ENCODE data around the gene CDK6.

The CDK6 gene

DNA sequence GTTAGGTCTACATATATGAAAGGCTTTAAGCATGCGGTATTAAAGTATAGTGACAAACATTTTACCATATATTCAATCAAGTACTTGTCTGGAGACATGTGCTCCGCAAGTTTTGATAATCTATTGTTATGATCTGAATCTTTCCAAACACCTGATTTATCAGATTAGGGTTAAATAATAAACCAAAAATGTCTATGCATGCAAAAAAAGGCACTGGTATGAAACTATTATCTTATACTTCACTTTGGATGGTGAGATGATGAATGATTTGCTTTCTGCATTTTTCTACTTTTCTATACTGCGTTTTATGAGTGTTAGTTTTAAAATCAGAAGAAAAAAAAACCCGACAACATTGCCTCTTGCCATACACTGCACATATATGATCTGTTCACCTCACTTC lies 208.4 kb downstream of the CDK6 start:
- Histone ChIP-seq H3K9ac (ENCODE audit: low read depth, low read length) (no peak overlapping the region), H3K27ac (ENCODE audit: low read length) (peak overlapping the region; percentile 52; the same call in 1 of the 2 replicates), H3K27me3 (ENCODE audit: insufficient read depth, low read length, poor library complexity) (no peaks in the 10 kb centered on the region), H2AFZ (ENCODE audit: low read depth, low read length) (no peak overlapping the region), H3K4me3 (ENCODE audit: low read depth in 1 of 2, low read length in 2 of 2) (no peak overlapping the region), H3K9me3 (ENCODE audit: insufficient read depth, low read length, severe bottlenecking) (no peaks in the 10 kb centered on the region), H3K79me2 (ENCODE audit: insufficient read depth, low read length) (peaks cover 100% of the 10 kb centered on the region), H3K4me2 (ENCODE audit: insufficient read depth, low read length) (no peak overlapping the region), H4K20me1 (ENCODE audit: insufficient read depth, low read length) (no peaks in the 10 kb centered on the region), H3K4me1 (ENCODE audit: insufficient read depth, low read length) (peaks cover 90% of the 10 kb centered on the region), H3K36me3 (ENCODE audit: insufficient read depth, low read length) (peaks cover 80% of the 10 kb centered on the region)
- no peak for TF ChIP-seq EZH2 (IDR thresholded peaks at IDR 0.05; ENCODE audit: borderline replicate concordance, low read depth, low read length, severe bottlenecking)
- TF ChIP-seq, protein P1, sequence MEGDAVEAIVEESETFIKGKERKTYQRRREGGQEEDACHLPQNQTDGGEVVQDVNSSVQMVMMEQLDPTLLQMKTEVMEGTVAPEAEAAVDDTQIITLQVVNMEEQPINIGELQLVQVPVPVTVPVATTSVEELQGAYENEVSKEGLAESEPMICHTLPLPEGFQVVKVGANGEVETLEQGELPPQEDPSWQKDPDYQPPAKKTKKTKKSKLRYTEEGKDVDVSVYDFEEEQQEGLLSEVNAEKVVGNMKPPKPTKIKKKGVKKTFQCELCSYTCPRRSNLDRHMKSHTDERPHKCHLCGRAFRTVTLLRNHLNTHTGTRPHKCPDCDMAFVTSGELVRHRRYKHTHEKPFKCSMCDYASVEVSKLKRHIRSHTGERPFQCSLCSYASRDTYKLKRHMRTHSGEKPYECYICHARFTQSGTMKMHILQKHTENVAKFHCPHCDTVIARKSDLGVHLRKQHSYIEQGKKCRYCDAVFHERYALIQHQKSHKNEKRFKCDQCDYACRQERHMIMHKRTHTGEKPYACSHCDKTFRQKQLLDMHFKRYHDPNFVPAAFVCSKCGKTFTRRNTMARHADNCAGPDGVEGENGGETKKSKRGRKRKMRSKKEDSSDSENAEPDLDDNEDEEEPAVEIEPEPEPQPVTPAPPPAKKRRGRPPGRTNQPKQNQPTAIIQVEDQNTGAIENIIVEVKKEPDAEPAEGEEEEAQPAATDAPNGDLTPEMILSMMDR (IDR thresholded peaks at IDR 0.05; ENCODE audit: borderline replicate concordance, extremely low read depth, low read length, poor library complexity, severe bottlenecking) = no peak
- DNase-seq (no peak), ATAC-seq (ENCODE audit: insufficient read depth, low read depth) (no peak)

DNA sequence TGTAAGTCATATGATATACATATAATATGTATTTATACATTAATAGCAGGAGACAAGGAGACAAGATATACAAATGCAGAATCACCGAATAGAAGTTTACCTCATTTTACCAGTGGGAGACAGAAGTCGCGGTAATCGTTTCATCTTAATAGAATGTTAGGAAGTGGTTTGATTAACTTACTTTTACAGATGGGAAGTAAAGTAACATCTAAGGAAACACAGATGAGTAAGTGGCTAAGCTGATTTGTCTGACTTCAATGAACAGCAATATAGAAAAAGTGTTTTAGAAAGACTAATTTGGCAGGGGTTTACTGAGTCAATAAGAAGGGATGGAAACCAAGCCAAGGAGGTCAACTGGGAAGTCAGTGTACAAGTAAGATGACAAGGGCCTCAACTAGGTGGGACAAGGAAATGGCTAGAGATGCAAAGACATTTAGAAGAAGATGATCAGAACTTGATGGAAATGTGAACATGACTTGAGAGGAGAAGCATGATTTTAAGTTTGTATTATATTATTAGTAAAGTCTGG lies 210.0 kb downstream of the CDK6 start:
- DNase-seq = no peak

DNA sequence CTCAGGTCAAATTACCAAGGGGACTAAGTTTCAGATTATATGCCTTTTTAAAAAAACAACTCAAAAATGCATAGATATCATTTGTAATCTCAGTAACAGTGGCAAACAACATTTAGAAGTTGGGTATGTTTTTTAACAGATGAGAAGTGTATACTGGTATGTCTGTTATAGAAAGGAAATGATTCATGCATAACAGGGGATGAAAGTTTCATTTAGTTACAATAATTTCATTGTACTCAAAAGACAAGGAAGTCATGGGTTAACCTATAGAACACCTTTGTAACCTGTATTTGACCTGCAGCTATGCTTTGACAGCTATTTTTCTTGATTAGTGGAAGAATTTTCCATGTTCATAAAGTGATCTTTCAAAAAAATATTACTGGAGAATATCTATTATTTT lies 210.8 kb downstream of the CDK6 start:
- Histone ChIP-seq H3K79me2 (ENCODE audit: insufficient read depth, low read length) (peaks cover 100% of the 10 kb centered on the region), H3K9ac (ENCODE audit: low read depth, low read length) (peak overlapping the region; percentile 13; the same call in 1 of the 2 replicates), H2AFZ (ENCODE audit: low read depth, low read length) (no peak overlapping the region), H4K20me1 (ENCODE audit: insufficient read depth, low read length) (no peaks in the 10 kb centered on the region), H3K27me3 (ENCODE audit: insufficient read depth, low read length, poor library complexity) (no peaks in the 10 kb centered on the region), H3K4me2 (ENCODE audit: insufficient read depth, low read length) (no peak overlapping the region), H3K4me1 (ENCODE audit: insufficient read depth, low read length) (peaks cover 91% of the 10 kb centered on the region), H3K27ac (ENCODE audit: low read length) (peak overlapping the region; percentile 80), H3K36me3 (ENCODE audit: insufficient read depth, low read length) (peaks cover 84% of the 10 kb centered on the region), H3K4me3 (ENCODE audit: low read depth in 1 of 2, low read length in 2 of 2) (no peak overlapping the region), H3K9me3 (ENCODE audit: insufficient read depth, low read length, severe bottlenecking) (no peaks in the 10 kb centered on the region)
- ATAC-seq (ENCODE audit: insufficient read depth, low read depth) = no peak
- no peak for DNase-seq
- TF ChIP-seq, protein P1 (IDR thresholded peaks at IDR 0.05; ENCODE audit: borderline replicate concordance, extremely low read depth, low read length, poor library complexity, severe bottlenecking) = no peak
- TF ChIP-seq EZH2 (IDR thresholded peaks at IDR 0.05; ENCODE audit: borderline replicate concordance, low read depth, low read length, severe bottlenecking) = no peak

More for the DNA sequence above, 210.0 kb downstream of the CDK6 start:
- no peak overlapping the region for H3K9ac ChIP-seq (ENCODE audit: low read depth, low read length)
- no peak for TF ChIP-seq EZH2 (IDR thresholded peaks at IDR 0.05; ENCODE audit: borderline replicate concordance, low read depth, low read length, severe bottlenecking)
- TF ChIP-seq, protein P1 (IDR thresholded peaks at IDR 0.05; ENCODE audit: borderline replicate concordance, extremely low read depth, low read length, poor library complexity, severe bottlenecking) = no peak
- H3K4me2 ChIP-seq (ENCODE audit: insufficient read depth, low read length) = no peak overlapping the region
- no peaks in the 10 kb centered on the region for H3K9me3 ChIP-seq (ENCODE audit: insufficient read depth, low read length, severe bottlenecking)
- no peaks in the 10 kb centered on the region for H3K27me3 ChIP-seq (ENCODE audit: insufficient read depth, low read length, poor library complexity)
- H3K79me2 ChIP-seq (ENCODE audit: insufficient read depth, low read length) = peaks cover 100% of the 10 kb centered on the region
- H3K27ac ChIP-seq (ENCODE audit: low read length) = peak overlapping the region; percentile 60
- peaks cover 90% of the 10 kb centered on the region for H3K4me1 ChIP-seq (ENCODE audit: insufficient read depth, low read length)
- H4K20me1 ChIP-seq (ENCODE audit: insufficient read depth, low read length) = no peaks in the 10 kb centered on the region
- peaks cover 86% of the 10 kb centered on the region for H3K36me3 ChIP-seq (ENCODE audit: insufficient read depth, low read length)
- ATAC-seq (ENCODE audit: insufficient read depth, low read depth) = peak; percentile 32; the same call in 2 of the 3 replicates
- H3K4me3 ChIP-seq (ENCODE audit: low read depth in 1 of 2, low read length in 2 of 2) = no peak overlapping the region
- no peak overlapping the region for H2AFZ ChIP-seq (ENCODE audit: low read depth, low read length)
